Measurements from ENCODE around the gene TMEM204. TPM values are rescaled to one million over a fixed set of nuclear protein-coding genes. Genes with fewer than 3 reads are reported as not detected.
A peak's percentile ranks its signal among the peaks of the same experiment; 100 is the strongest.

Gene TMEM204
- total and polyA plus RNA-seq, 4 donors = 24.7 to 116 (median 40.4) TPM

DNA sequence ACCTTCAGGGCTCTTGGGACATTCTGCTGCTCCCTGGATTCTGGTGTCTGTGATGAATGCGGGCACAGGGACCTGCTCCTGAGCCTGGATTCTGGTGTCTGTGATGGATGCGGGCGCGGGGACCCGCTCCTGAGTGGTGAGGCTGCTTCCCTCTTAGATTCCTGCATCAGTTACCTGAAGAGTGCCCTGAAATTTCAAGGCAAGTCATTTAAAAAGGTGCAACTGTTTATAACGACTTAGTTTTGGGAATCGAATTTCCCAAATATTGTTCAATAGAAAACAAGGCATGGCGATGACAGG lies 7.0 kb downstream of the TMEM204 start:
- Histone ChIP-seq H3K9me3 (ENCODE audit: control insufficient read depth in 4 of 4, insufficient read depth in 3 of 4, low read length in 3 of 4) (no peaks in the 10 kb centered on the region), H3K27ac (ENCODE audit: low read depth in 1 of 2, low read length in 1 of 2) (peak overlapping the region in 1 of 2 donors; percentile 9), H3K27me3 (ENCODE audit: control insufficient read depth in 3 of 3, insufficient read depth in 3 of 3, low read length in 2 of 3) (no peaks in the 10 kb centered on the region), H3K4me1 (ENCODE audit: control insufficient read depth in 5 of 5, insufficient read depth in 5 of 5, low read length in 5 of 5) (peaks cover under 1 to 37% (median 6%) of the 10 kb centered on the region in 5 donors), H3K9ac (ENCODE audit: insufficient read depth in 1 of 2, low read length in 2 of 2) (no peak overlapping the region), H3K4me3 (no peak overlapping the region), H3K36me3 (ENCODE audit: control insufficient read depth in 4 of 4, insufficient read depth in 4 of 4, low read length in 4 of 4) (peaks cover 0 to 64% (median 25%) of the 10 kb centered on the region in 4 donors)
- DNase-seq = no peak
- TF ChIP-seq, protein P1, sequence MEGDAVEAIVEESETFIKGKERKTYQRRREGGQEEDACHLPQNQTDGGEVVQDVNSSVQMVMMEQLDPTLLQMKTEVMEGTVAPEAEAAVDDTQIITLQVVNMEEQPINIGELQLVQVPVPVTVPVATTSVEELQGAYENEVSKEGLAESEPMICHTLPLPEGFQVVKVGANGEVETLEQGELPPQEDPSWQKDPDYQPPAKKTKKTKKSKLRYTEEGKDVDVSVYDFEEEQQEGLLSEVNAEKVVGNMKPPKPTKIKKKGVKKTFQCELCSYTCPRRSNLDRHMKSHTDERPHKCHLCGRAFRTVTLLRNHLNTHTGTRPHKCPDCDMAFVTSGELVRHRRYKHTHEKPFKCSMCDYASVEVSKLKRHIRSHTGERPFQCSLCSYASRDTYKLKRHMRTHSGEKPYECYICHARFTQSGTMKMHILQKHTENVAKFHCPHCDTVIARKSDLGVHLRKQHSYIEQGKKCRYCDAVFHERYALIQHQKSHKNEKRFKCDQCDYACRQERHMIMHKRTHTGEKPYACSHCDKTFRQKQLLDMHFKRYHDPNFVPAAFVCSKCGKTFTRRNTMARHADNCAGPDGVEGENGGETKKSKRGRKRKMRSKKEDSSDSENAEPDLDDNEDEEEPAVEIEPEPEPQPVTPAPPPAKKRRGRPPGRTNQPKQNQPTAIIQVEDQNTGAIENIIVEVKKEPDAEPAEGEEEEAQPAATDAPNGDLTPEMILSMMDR (IDR thresholded peaks at IDR 0.05; ENCODE audit: control extremely low read depth, extremely low read depth) = no peak
- 85 to 96% methylated on average over 8 of the region's 8 CpGs for WGBS, 2 donors
- no peak for ATAC-seq (ENCODE audit: insufficient read depth, low FRiP score)

DNA sequence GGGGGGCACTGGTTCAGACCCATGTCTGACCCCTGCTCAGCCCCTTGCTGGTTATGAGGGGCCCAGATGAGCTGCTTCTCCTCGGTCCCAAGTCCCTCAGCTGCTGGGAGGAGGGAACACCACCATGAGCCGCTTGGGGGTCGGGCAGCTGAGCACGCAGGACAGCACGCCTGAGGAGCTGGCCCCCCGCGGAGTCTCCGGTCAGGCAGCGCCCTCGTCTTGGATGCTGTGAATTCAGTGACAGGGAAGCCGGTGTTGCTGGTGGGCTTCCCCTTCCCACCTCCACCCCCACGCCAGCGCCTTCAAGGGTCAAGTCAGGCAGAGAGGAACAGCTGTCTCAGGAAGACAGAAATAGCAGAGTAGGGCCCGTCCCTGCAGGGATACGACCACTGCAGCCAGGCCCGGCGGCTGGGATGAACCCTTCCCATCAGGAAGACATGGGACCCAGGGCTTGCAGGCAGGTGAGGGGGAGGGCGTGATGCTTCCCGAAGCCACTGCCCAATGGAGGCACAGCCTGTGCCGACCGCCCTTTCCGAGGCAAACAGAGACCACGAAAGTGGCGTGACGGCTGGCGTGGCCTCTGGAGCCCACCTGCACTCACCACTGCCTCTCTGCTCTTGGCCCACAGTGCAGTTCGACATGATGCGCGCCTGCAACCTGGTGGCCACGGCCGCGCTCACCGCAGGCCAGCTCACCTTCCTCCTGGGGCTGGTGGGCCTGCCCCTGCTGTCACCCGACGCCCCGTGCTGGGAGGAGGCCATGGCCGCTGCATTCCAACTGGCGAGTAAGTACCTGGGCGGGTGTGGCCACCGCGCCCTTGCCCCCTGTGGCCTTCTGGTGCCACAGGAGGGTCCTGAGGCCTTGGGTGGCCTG lies 8.1 kb downstream of the TMEM204 start:
- TF ChIP-seq, protein P1 (IDR thresholded peaks at IDR 0.05; ENCODE audit: control extremely low read depth, extremely low read depth) = no peak
- Histone ChIP-seq H3K36me3 (ENCODE audit: control insufficient read depth in 4 of 4, insufficient read depth in 4 of 4, low read length in 4 of 4) (peaks cover 0 to 64% (median 24%) of the 10 kb centered on the region in 4 donors), H3K27me3 (ENCODE audit: control insufficient read depth in 3 of 3, insufficient read depth in 3 of 3, low read length in 2 of 3) (no peaks in the 10 kb centered on the region), H3K27ac (ENCODE audit: low read depth in 1 of 2, low read length in 1 of 2) (peak overlapping the region in 1 of 2 donors; percentile 71), H3K4me3 (no peak overlapping the region), H3K4me1 (ENCODE audit: control insufficient read depth in 5 of 5, insufficient read depth in 5 of 5, low read length in 5 of 5) (peaks cover 3 to 45% (median 15%) of the 10 kb centered on the region in 5 donors), H3K9me3 (ENCODE audit: control insufficient read depth in 4 of 4, insufficient read depth in 3 of 4, low read length in 3 of 4) (no peaks in the 10 kb centered on the region), H3K9ac (ENCODE audit: insufficient read depth in 1 of 2, low read length in 2 of 2) (no peak overlapping the region)
- ATAC-seq (ENCODE audit: insufficient read depth, low FRiP score) (no peak), DNase-seq (no peak)
- 89 to 93% methylated on average over 38 to 41 of the region's 41 CpGs for WGBS, 2 donors

GRCh38 chr16:1542166-1542500 lies 8.7 kb downstream of the TMEM204 start:
- Histone ChIP-seq H3K4me3 (no peak overlapping the region), H3K36me3 (ENCODE audit: control insufficient read depth in 4 of 4, insufficient read depth in 4 of 4, low read length in 4 of 4) (peaks cover 0 to 63% (median 21%) of the 10 kb centered on the region in 4 donors), H3K27me3 (ENCODE audit: control insufficient read depth in 3 of 3, insufficient read depth in 3 of 3, low read length in 2 of 3) (no peaks in the 10 kb centered on the region), H3K9ac (ENCODE audit: insufficient read depth in 1 of 2, low read length in 2 of 2) (no peak overlapping the region), H3K9me3 (ENCODE audit: control insufficient read depth in 4 of 4, insufficient read depth in 3 of 4, low read length in 3 of 4) (no peaks in the 10 kb centered on the region), H3K27ac (ENCODE audit: low read depth in 1 of 2, low read length in 1 of 2) (peak overlapping the region; percentile 5 to 71), H3K4me1 (ENCODE audit: control insufficient read depth in 5 of 5, insufficient read depth in 5 of 5, low read length in 5 of 5) (peaks cover 3 to 49% (median 15%) of the 10 kb centered on the region in 5 donors)
- TF ChIP-seq, protein P1 (IDR thresholded peaks at IDR 0.05; ENCODE audit: control extremely low read depth, extremely low read depth) = no peak
- WGBS, 2 donors = 79 to 88% methylated on average over 2 of the region's 2 CpGs
- ATAC-seq (ENCODE audit: insufficient read depth, low FRiP score) (no peak), DNase-seq (no peak)

All from lung (tissue), 12 donors.